Measurements from ENCODE around the gene C12orf54.
"Not testable (repeated sequence)": the region's sequence is repeated elsewhere in the genome, so short reads cannot be mapped to it uniquely, and the experiment has no call there.

The C12orf54 gene

DNA sequence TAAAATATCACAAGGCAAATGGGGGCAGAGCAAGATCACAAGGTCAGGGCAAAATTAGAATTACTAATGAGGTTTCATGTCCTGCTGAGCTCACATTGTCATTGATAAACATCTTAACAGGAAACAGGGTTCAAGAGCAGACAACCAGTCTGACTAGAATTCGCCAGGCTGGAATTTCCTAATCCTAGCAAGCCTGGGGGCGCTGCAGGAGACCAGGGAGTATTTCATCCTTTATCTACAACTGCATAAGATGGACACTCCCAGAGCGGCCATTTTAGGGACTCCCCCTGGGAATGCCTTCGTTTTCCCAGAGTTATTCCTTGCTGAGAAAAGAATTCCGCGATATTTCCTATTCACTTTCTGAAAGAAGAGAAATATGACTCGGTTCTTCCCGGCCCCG, 13.3 kb upstream of the C12orf54 start:
- peaks cover 28% of the 10 kb centered on the region for H3K9me3 ChIP-seq (ENCODE audit: control insufficient read depth, low read depth, low read length)
- H3K9ac ChIP-seq (ENCODE audit: low read length); H3K27me3 ChIP-seq (ENCODE audit: control insufficient read depth, insufficient read depth, low read length); H3K4me1 ChIP-seq (ENCODE audit: control insufficient read depth, low read depth, low read length); H3K27ac ChIP-seq (ENCODE audit: low read length); H3K36me3 ChIP-seq (ENCODE audit: control insufficient read depth, low read depth, low read length); H3K4me3 ChIP-seq (ENCODE audit: low read length): not testable (repeated sequence)

GRCh38 chr12:48472259-48472658, 10.0 kb upstream of the C12orf54 start, which contains the start of gene ANP32D:
ANP32D (plus strand) TSS chr12:48472559; CDS start chr12:48472665, 106 bp downstream.
- H3K27me3 ChIP-seq (ENCODE audit: control insufficient read depth, insufficient read depth, low read length), result no peaks in the 10 kb centered on the region
- H3K36me3 ChIP-seq (ENCODE audit: control insufficient read depth, low read depth, low read length), result no peaks in the 10 kb centered on the region
- no peak within 1 kb of the TSS for H3K4me3 ChIP-seq (ENCODE audit: low read length)
- no peak within 1 kb of the TSS for H3K27ac ChIP-seq (ENCODE audit: low read length)
- no peak within 1 kb of the TSS for H3K9ac ChIP-seq (ENCODE audit: low read length)
- H3K9me3 ChIP-seq (ENCODE audit: control insufficient read depth, low read depth, low read length), result peaks cover 28% of the 10 kb centered on the region
- no peaks in the 10 kb centered on the region for H3K4me1 ChIP-seq (ENCODE audit: control insufficient read depth, low read depth, low read length)

DNA sequence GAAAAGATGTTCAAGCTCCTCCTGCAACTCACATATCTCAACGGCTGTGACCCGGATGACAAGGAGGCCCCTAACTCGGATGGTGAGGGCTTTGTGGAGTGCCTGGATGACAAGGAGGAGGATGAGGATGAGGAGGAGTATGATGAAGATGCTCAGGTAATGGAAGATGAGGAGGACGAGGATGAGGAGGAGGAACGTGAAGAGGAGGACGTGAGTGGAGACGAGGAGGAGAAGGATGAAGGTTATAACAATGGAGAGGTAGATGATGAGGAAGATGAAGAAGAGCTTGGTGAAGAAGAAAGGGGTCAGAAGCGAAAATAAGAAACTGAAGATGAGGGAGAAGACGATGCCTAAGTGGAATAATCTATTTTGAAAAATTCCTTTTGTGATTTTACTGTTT, 9.2 kb upstream of the C12orf54 start:
- no peaks in the 10 kb centered on the region for H3K4me1 ChIP-seq (ENCODE audit: control insufficient read depth, low read depth, low read length)
- no peaks in the 10 kb centered on the region for H3K27me3 ChIP-seq (ENCODE audit: control insufficient read depth, insufficient read depth, low read length)
- H3K9ac ChIP-seq (ENCODE audit: low read length), result no peak overlapping the region
- no peaks in the 10 kb centered on the region for H3K36me3 ChIP-seq (ENCODE audit: control insufficient read depth, low read depth, low read length)
- H3K27ac ChIP-seq (ENCODE audit: low read length), result no peak overlapping the region
- H3K4me3 ChIP-seq (ENCODE audit: low read length), result no peak overlapping the region
- peaks cover 28% of the 10 kb centered on the region for H3K9me3 ChIP-seq (ENCODE audit: control insufficient read depth, low read depth, low read length)

GRCh38 chr12:48474497-48474896, 7.8 kb upstream of the C12orf54 start:
- H3K9me3 ChIP-seq (ENCODE audit: control insufficient read depth, low read depth, low read length), result peaks cover 19% of the 10 kb centered on the region
- H3K27me3 ChIP-seq (ENCODE audit: control insufficient read depth, insufficient read depth, low read length); H3K9ac ChIP-seq (ENCODE audit: low read length); H3K36me3 ChIP-seq (ENCODE audit: control insufficient read depth, low read depth, low read length); H3K4me3 ChIP-seq (ENCODE audit: low read length); H3K4me1 ChIP-seq (ENCODE audit: control insufficient read depth, low read depth, low read length); H3K27ac ChIP-seq (ENCODE audit: low read length): not testable (repeated sequence)

DNA sequence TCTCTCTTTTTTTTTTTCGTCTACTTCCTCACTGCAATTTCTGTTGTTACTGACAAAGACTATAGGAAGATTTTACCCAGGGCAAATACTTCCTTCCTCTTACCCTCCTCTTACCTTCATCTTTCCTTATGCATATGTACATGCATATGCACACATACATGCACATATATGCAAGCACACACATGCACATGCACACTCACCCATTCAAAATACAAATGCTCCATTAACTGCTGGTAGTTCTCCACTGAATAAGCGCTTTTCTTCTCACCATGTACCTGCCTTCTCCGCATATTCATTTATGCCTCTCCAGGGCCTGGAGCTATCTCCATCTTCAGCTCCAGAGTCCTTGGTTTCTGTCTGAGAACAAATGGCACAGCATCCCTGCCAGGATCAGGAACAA, 632 bp downstream of the C12orf54 start:
- Histone ChIP-seq H3K36me3 (ENCODE audit: control insufficient read depth, low read depth, low read length) (no peaks in the 10 kb centered on the region), H3K9ac (ENCODE audit: low read length) (no peak overlapping the region), H3K9me3 (ENCODE audit: control insufficient read depth, low read depth, low read length) (no peaks in the 10 kb centered on the region), H3K4me1 (ENCODE audit: control insufficient read depth, low read depth, low read length) (no peaks in the 10 kb centered on the region), H3K27me3 (ENCODE audit: control insufficient read depth, insufficient read depth, low read length) (no peaks in the 10 kb centered on the region), H3K4me3 (ENCODE audit: low read length) (no peak overlapping the region), H3K27ac (ENCODE audit: low read length) (no peak overlapping the region)

GRCh38 chr12:48486261-48486660, 4.0 kb downstream of the C12orf54 start:
- no peaks in the 10 kb centered on the region for H3K4me1 ChIP-seq (ENCODE audit: control insufficient read depth, low read depth, low read length)
- H3K4me3 ChIP-seq (ENCODE audit: low read length), result no peak overlapping the region
- H3K9me3 ChIP-seq (ENCODE audit: control insufficient read depth, low read depth, low read length), result no peaks in the 10 kb centered on the region
- H3K9ac ChIP-seq (ENCODE audit: low read length), result no peak overlapping the region
- no peaks in the 10 kb centered on the region for H3K36me3 ChIP-seq (ENCODE audit: control insufficient read depth, low read depth, low read length)
- no peaks in the 10 kb centered on the region for H3K27me3 ChIP-seq (ENCODE audit: control insufficient read depth, insufficient read depth, low read length)
- H3K27ac ChIP-seq (ENCODE audit: low read length), result no peak overlapping the region

- Histone ChIP-seq H3K4me3 (ENCODE audit: low read length) (no peak overlapping the region), H3K27me3 (ENCODE audit: control insufficient read depth, insufficient read depth, low read length) (no peaks in the 10 kb centered on the region)
Observed at GRCh38 chr12:48486679-48487078, 4.4 kb downstream of the C12orf54 start.

GRCh38 chr12:48489012-48489411, 6.7 kb downstream of the C12orf54 start:
- H3K4me1 ChIP-seq (ENCODE audit: control insufficient read depth, low read depth, low read length), result no peaks in the 10 kb centered on the region
- no peaks in the 10 kb centered on the region for H3K36me3 ChIP-seq (ENCODE audit: control insufficient read depth, low read depth, low read length)
- no peaks in the 10 kb centered on the region for H3K9me3 ChIP-seq (ENCODE audit: control insufficient read depth, low read depth, low read length)
- no peak overlapping the region for H3K4me3 ChIP-seq (ENCODE audit: low read length)
- H3K9ac ChIP-seq (ENCODE audit: low read length), result no peak overlapping the region
- H3K27ac ChIP-seq (ENCODE audit: low read length), result no peak overlapping the region
- H3K27me3 ChIP-seq (ENCODE audit: control insufficient read depth, insufficient read depth, low read length), result no peaks in the 10 kb centered on the region

More at GRCh38 chr12:48486679-48487078, 4.4 kb downstream of the C12orf54 start:
- H3K27ac ChIP-seq (ENCODE audit: low read length), result no peak overlapping the region
- H3K9ac ChIP-seq (ENCODE audit: low read length), result no peak overlapping the region
- no peaks in the 10 kb centered on the region for H3K36me3 ChIP-seq (ENCODE audit: control insufficient read depth, low read depth, low read length)
- H3K4me1 ChIP-seq (ENCODE audit: control insufficient read depth, low read depth, low read length), result no peaks in the 10 kb centered on the region
- H3K9me3 ChIP-seq (ENCODE audit: control insufficient read depth, low read depth, low read length), result no peaks in the 10 kb centered on the region

GRCh38 chr12:48489456-48489855, 7.2 kb downstream of the C12orf54 start:
- not testable (repeated sequence) for H3K4me3 ChIP-seq (ENCODE audit: low read length); H3K9me3 ChIP-seq (ENCODE audit: control insufficient read depth, low read depth, low read length); H3K9ac ChIP-seq (ENCODE audit: low read length); H3K36me3 ChIP-seq (ENCODE audit: control insufficient read depth, low read depth, low read length); H3K27me3 ChIP-seq (ENCODE audit: control insufficient read depth, insufficient read depth, low read length); H3K27ac ChIP-seq (ENCODE audit: low read length); H3K4me1 ChIP-seq (ENCODE audit: control insufficient read depth, low read depth, low read length)

DNA sequence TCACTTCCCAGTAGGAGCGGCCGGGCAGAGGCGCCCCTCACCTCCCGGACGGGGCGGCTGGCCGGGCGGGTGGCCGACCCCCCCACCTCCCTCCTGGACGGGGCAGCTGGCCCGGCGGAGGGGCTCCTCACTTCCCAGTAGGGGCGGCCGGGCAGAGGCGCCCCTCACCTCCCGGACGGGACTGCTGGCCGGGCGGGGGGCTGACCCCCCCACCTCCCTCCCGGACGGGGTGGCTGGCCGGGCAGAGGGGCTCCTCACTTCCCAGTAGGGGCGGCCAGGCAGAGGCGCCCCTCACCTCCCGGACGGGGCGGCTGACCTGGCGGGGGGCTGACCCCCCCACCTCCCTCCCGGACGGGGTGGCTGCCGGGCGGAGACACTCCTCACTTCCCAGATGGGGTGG, 18.0 kb downstream of the C12orf54 start:
- not testable (repeated sequence) for H3K27ac ChIP-seq (ENCODE audit: low read length); H3K4me1 ChIP-seq (ENCODE audit: control insufficient read depth, low read depth, low read length); H3K9ac ChIP-seq (ENCODE audit: low read length); H3K9me3 ChIP-seq (ENCODE audit: control insufficient read depth, low read depth, low read length); H3K36me3 ChIP-seq (ENCODE audit: control insufficient read depth, low read depth, low read length); H3K27me3 ChIP-seq (ENCODE audit: control insufficient read depth, insufficient read depth, low read length); H3K4me3 ChIP-seq (ENCODE audit: low read length)

DNA sequence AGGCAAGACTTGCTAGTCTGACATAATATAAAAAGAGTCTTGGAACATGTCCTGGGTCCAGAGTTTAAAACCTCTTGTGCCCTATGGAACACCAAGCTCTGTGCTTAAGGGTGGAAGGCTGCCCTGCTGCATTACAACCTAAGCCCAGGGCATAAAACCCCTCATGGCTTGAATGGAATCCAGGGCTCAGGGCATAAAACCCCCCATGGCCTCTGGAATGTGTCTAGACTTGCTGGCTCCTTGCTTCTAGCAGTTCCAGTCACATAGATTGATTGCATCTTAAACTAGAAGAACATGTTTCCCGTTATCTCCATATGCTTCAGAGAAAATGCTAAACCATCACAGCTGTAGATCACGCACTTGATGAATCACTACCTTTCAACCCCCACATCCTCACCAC, 24.5 kb downstream of the C12orf54 start:
- H3K4me1 ChIP-seq (ENCODE audit: control insufficient read depth, low read depth, low read length); H3K27me3 ChIP-seq (ENCODE audit: control insufficient read depth, insufficient read depth, low read length); H3K27ac ChIP-seq (ENCODE audit: low read length); H3K36me3 ChIP-seq (ENCODE audit: control insufficient read depth, low read depth, low read length); H3K9me3 ChIP-seq (ENCODE audit: control insufficient read depth, low read depth, low read length); H3K9ac ChIP-seq (ENCODE audit: low read length); H3K4me3 ChIP-seq (ENCODE audit: low read length): not testable (repeated sequence)

GRCh38 chr12:48508987-48509386, 26.7 kb downstream of the C12orf54 start:
- Histone ChIP-seq H3K27me3 (ENCODE audit: control insufficient read depth, insufficient read depth, low read length) (no peaks in the 10 kb centered on the region), H3K4me1 (ENCODE audit: control insufficient read depth, low read depth, low read length) (no peaks in the 10 kb centered on the region), H3K9ac (ENCODE audit: low read length) (no peak overlapping the region), H3K36me3 (ENCODE audit: control insufficient read depth, low read depth, low read length) (no peaks in the 10 kb centered on the region), H3K9me3 (ENCODE audit: control insufficient read depth, low read depth, low read length) (no peaks in the 10 kb centered on the region), H3K4me3 (ENCODE audit: low read length) (no peak overlapping the region), H3K27ac (ENCODE audit: low read length) (no peak overlapping the region)

Data from iPS-18a (cell line).